K562 (cell line): ENCODE measurements around the gene VAMP4. TPM values are rescaled to one million over a fixed set of nuclear protein-coding genes. Genes with fewer than 3 reads are reported as not detected.
A peak's percentile ranks its signal among the peaks of the same experiment; 100 is the strongest.

Source experiments
- ATAC-seq: fragments of 200-7000 bp; cut with Tn5 transposase; 3 replicates; pipeline ENCODE4 v1.9.1; 2020; ENCODE audit warnings: moderate library complexity
- BruUV-seq: library from RNA; stranded (reverse); fragments of 400-500 nt; replicated peaks from 2 replicates; lab custom pipeline; 2021; lab: Mats Ljungman, UMichigan
- CTCF ChIA-PET: fragments of 300-600 bp; formaldehyde crosslinking; extraction: SDS; loops from one replicate; lab custom pipeline; 2021; ENCODE audit warnings: low intra/inter-chr PET ratio; lab: Yijun Ruan, JAX
- POLR2A ChIA-PET: fragments of 300-600, 350-650 bp; sonication (Branson Sonifier 250); formaldehyde crosslinking; extraction: SDS; loops from one replicate; lab custom pipeline; 2021; ENCODE audit warnings: antibody characterized with exemption, inconsistent platforms; lab: Yijun Ruan, JAX
- DNase-seq, 4 experiments: peaks; one replicate each; pipeline versions ENCODE4 v3.0.0 to v3.0.0-alpha.2; 2011 to 2018; ENCODE audit warnings: low spot score in 3 of 4, mixed read lengths in 3 of 4; ENCODE audit errors: extremely low read depth in 1 of 4
- FAIRE-seq: peaks from 2 replicates; lab custom pipeline; 2011; peaks lifted over from hg19 to GRCh38; lab: Jason Lieb, UNC
- H2AFZ ChIP-seq: 2 replicates; pipeline ENCODE4 v1.6.0; 2011; ENCODE audit warnings: low read depth, low read length, control low read depth, inconsistent platforms
- H3K27ac ChIP-seq: fragments of 200-600 bp; 3 replicates; pipeline ENCODE4 v1.8.0; 2011; ENCODE audit warnings: low read depth, mild to moderate bottlenecking, control low read depth, inconsistent platforms, low read length, moderate library complexity, mixed read lengths; ENCODE audit errors: extremely low read depth
- H3K27me3 ChIP-seq, 2 experiments: fragments of 300-600 bp in 1 of 2; 2 replicates in 1 of 2; 3 replicates in 1 of 2; pipeline versions ENCODE4 v1.6.0 to v1.8.0; 2011; ENCODE audit warnings: inconsistent platforms in 2 of 2, low read length in 2 of 2, mild to moderate bottlenecking in 1 of 2, mixed read lengths in 1 of 2, moderate library complexity in 1 of 2; ENCODE audit not compliant: control insufficient read depth in 2 of 2, insufficient read depth in 2 of 2
- H3K36me3 ChIP-seq: fragments of 300-600 bp; 3 replicates; pipeline ENCODE4 v1.8.0; 2011; ENCODE audit warnings: mild to moderate bottlenecking, low read length, inconsistent platforms; ENCODE audit not compliant: control insufficient read depth, insufficient read depth
- H3K4me1 ChIP-seq, 2 experiments: fragments of 200-600 bp in 1 of 2; replicated peaks in 1 of 2; 2 replicates in 1 of 2; 3 replicates in 1 of 2; pipeline versions ENCODE4 v1.5.1 to v1.8.0; 2011; ENCODE audit warnings: inconsistent platforms in 2 of 2, low read length in 2 of 2, mild to moderate bottlenecking in 1 of 2, mixed read lengths in 1 of 2, moderate library complexity in 1 of 2; ENCODE audit not compliant: control insufficient read depth in 2 of 2, insufficient read depth in 2 of 2
- H3K4me2 ChIP-seq: 2 replicates; pipeline ENCODE4 v1.6.1; 2011; ENCODE audit warnings: low read length, control low read depth, inconsistent platforms, mixed read lengths; ENCODE audit not compliant: insufficient read depth
- H3K4me3 ChIP-seq: fragments of 200-600 bp; sonication (generic), shearing (Covaris generic); 2 replicates; pipeline ENCODE4 v1.5.1; 2016; ENCODE audit warnings: control low read depth, inconsistent platforms
- H3K79me2 ChIP-seq: fragments of 200-600 bp; 3 replicates; pipeline ENCODE4 v1.8.0; 2011; ENCODE audit warnings: low read length, inconsistent platforms; ENCODE audit not compliant: control insufficient read depth, insufficient read depth
- H3K9ac ChIP-seq, 2 experiments: 2 replicates each; pipeline versions ENCODE4 v1.6.0 to v1.6.1; 2011; ENCODE audit warnings: low read depth in 2 of 2, low read length in 2 of 2, control low read depth in 1 of 2, inconsistent platforms in 1 of 2, mild to moderate bottlenecking in 1 of 2, mixed read lengths in 1 of 2; ENCODE audit not compliant: insufficient read depth in 1 of 2
- H3K9me1 ChIP-seq: one replicate; pipeline ENCODE4 v1.6.0; 2011; ENCODE audit warnings: inconsistent platforms, mild to moderate bottlenecking, low read length, moderate library complexity; ENCODE audit not compliant: control insufficient read depth, insufficient read depth
- H3K9me3 ChIP-seq: replicated peaks from 2 replicates; pipeline ENCODE4 v1.5.1; 2011; ENCODE audit warnings: low read depth, low read length, inconsistent platforms; ENCODE audit not compliant: control insufficient read depth, insufficient read depth
- H4K20me1 ChIP-seq: replicated peaks from 2 replicates; pipeline ENCODE4 v1.6.1; 2011; ENCODE audit warnings: low read length, inconsistent platforms, mixed read lengths; ENCODE audit not compliant: control insufficient read depth, insufficient read depth
- BRD9 ChIP-seq: fragments of 450-650 bp; IDR thresholded peaks from 2 replicates; pipeline ENCODE4 v1.6.1; 2018; ENCODE audit warnings: low read depth; ENCODE audit not compliant: partially characterized antibody
- CHD4 ChIP-seq: fragments of 200-600 bp; sonication (generic); IDR thresholded peaks from 3 replicates; pipeline ENCODE4 v1.6.1; 2012; ENCODE audit warnings: low read depth, mild to moderate bottlenecking, mixed read lengths, low read length, inconsistent platforms; ENCODE audit not compliant: insufficient read depth, insufficient replicate concordance, poor library complexity, severe bottlenecking
- KDM1A ChIP-seq, 2 experiments: fragments of 450-650 bp; IDR thresholded peaks; 2 replicates each; pipeline ENCODE4 v1.6.1; 2016; ENCODE audit warnings: mild to moderate bottlenecking in 2 of 2
- L3MBTL2 ChIP-seq: fragments of 450-650 bp; IDR thresholded peaks from 2 replicates; pipeline ENCODE4 v1.6.1; 2016; ENCODE audit warnings: mild to moderate bottlenecking, moderate library complexity
- SMARCE1 ChIP-seq: fragments of 450-650 bp; IDR thresholded peaks from 2 replicates; pipeline ENCODE4 v1.7.1; 2016; ENCODE audit warnings: mild to moderate bottlenecking
- WGBS: fragments of 100-300 bp; shearing (Covaris generic); methylation state at CpG from one replicate; pipeline ENCODE4 v1.1.6; 2016; ENCODE audit warnings: low coverage, mixed read lengths; ENCODE audit not compliant: insufficient coverage; ENCODE audit errors: missing lambda C conversion rate; 5-methylcytosine and 5-hydroxymethylcytosine counted together
- in situ Hi-C: fragments of 300-500 bp; cut with MboI; formaldehyde crosslinking; loops from 4 replicates; pipeline ENCODE4 v1.15.0; 2018; ENCODE audit warnings: inconsistent platforms, mixed read lengths
- intact Hi-C: fragments of 100-400 bp; cut with micrococcal nuclease; formaldehyde crosslinking; loops from 2 replicates; pipeline ENCODE4 v1.14.2; 2022
- polyA plus RNA-seq, 8 experiments: library from polyadenylated mRNA; depleted of rRNA in 4 of 8; stranded (reverse) in 5 of 8; unstranded in 3 of 8; fragments of >200 nt; fragmentation: Nextera tagmentation in 2 of 8; fragmentation: Illumina TruSeq in 1 of 8; extraction: Ambion mirVana in 2 of 8; extraction: Trizol in 1 of 8; gene quantifications; 2 replicates each; pipeline versions ENCODE4 v1.2.1 to v1.2.3, GENCODE V29; 2011 to 2014; ENCODE audit warnings: inconsistent platforms in 1 of 8, missing spikeins in 1 of 8
- total RNA-seq, 7 experiments: library from RNA; depleted of rRNA in 6 of 7; stranded (reverse); fragments of >200 nt in 6 of 7; fragmentation: Illumina TruSeq in 2 of 7; extraction: Trizol in 2 of 7; gene quantifications; 2 replicates each; pipeline versions ENCODE4 v1.2.1 to v1.2.3, GENCODE V29; 2011 to 2021; ENCODE audit warnings: low replicate concordance in 1 of 7
- TF ChIP-seq, protein P1 (sequence below): sonication (generic); IDR thresholded peaks from 2 replicates; pipeline ENCODE4 v1.6.1; 2016
- TF ChIP-seq, protein P2 (sequence below): fragments of 250-450 bp; sonication (Bioruptor Pico); IDR thresholded peaks from 2 replicates; pipeline ENCODE4 v1.4.0; 2020; ENCODE audit warnings: mild to moderate bottlenecking, moderate library complexity
- TF ChIP-seq, protein P3 (sequence below), 2 experiments: fragments of 450-650 bp; IDR thresholded peaks; 2 replicates each; pipeline ENCODE4 v1.6.1; 2016

Gene VAMP4
- total and polyA plus RNA-seq, 9 of the 15 experiments (the other 6 are each of a cell fraction or from before 2014, with no cell fraction given): 3.3 to 21.4 (median 11.9) TPM

DNA sequence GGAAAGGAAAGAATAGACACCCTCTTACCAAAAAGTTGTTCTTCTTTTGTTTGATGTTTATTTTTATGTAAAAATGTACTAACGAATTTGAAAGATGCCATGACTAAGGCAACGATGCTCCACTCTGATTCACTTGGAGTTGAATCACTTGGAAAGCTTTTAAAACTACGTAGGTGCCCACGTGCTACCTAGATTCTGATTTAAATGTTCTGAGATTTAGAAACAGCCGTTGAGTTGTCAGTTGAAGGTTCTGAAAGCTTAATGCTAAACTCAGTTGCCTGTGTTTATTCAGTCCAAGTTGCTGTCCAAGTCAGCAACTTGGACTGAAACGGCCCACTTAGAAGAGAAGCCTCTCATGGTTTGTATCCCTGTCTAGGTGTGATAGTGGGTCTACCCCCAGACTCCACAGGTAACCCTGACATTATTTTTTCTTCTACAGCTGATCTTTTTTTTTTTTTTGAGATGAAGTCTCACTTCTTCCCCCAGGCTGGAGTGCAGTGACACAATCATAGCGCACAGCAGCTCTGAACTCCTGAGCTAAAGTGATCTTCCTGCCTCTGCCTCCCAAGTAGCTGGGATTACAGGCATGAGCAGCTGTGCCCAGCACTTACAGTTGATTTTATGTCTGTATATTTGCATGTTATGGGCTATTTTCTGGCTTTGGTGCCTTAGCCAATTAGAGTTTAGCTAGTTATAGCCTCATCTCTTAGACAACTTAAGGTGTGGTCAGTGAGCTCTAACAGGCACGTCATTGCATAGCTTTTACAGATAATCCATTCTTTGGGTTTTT, 1.4 kb upstream of the VAMP4 start:
- H3K27me3 ChIP-seq: no peaks in the 10 kb centered on the region
- peaks cover 12 to 27% of the 10 kb centered on the region in 2 experiments; a peak in 4 of 5 replicates for H3K4me1 ChIP-seq
- ATAC-seq (peak; percentile 42), FAIRE-seq (peak; percentile 57), DNase-seq (peak in 1 of 4 experiments; percentile 54)
- in situ Hi-C loops (no loop called here), intact Hi-C loops (loop anchor here (2.0 to 10.0 kb wide), 2 partner anchors 20 to 258 kb away; partner anchors contain the start of gene PRRC2C)
- no peaks in the 10 kb centered on the region for H3K9me1 ChIP-seq
- no peaks in the 10 kb centered on the region for H4K20me1 ChIP-seq
- ChIA-PET POLR2A (interaction anchor here (0.7 to 4.6 kb wide), 10 partner anchors 9 to 117 kb away, joined by 3 to 31 read pairs (median 6); partner anchors contain the start of gene METTL13), CTCF (no interaction called here)
- H3K4me2 ChIP-seq: peak overlapping the region; percentile 98
- peak overlapping the region; percentile 99 for H2AFZ ChIP-seq
- 5% methylated on average over 8 of the region's 8 CpGs for WGBS
- H3K9ac ChIP-seq: peak overlapping the region in 1 of 2 experiments; percentile 87; a peak in 3 of 4 replicates
- no peaks in the 10 kb centered on the region for H3K9me3 ChIP-seq
- BruUV-seq: no TSS peak
- peak overlapping the region; percentile 94 for H3K27ac ChIP-seq
- H3K4me3 ChIP-seq: peak overlapping the region; percentile 92
- H3K36me3 ChIP-seq: peaks cover 2% of the 10 kb centered on the region; the same call in 1 of the 3 replicates
- H3K79me2 ChIP-seq: peaks cover 41% of the 10 kb centered on the region
- TF ChIP-seq KDM1A (IDR thresholded peaks at IDR 0.05): peak; percentile 68 to 83
- TF ChIP-seq L3MBTL2: 0 out of 2 replicates have a peak, but pooled peaks have one; percentile 15
- TF ChIP-seq, protein P1, sequence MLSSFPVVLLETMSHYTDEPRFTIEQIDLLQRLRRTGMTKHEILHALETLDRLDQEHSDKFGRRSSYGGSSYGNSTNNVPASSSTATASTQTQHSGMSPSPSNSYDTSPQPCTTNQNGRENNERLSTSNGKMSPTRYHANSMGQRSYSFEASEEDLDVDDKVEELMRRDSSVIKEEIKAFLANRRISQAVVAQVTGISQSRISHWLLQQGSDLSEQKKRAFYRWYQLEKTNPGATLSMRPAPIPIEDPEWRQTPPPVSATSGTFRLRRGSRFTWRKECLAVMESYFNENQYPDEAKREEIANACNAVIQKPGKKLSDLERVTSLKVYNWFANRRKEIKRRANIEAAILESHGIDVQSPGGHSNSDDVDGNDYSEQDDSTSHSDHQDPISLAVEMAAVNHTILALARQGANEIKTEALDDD: peak; percentile 60
- TF ChIP-seq BRD9: peak; percentile 32
- TF ChIP-seq CHD4: peak; percentile 23
- TF ChIP-seq, protein P2, sequence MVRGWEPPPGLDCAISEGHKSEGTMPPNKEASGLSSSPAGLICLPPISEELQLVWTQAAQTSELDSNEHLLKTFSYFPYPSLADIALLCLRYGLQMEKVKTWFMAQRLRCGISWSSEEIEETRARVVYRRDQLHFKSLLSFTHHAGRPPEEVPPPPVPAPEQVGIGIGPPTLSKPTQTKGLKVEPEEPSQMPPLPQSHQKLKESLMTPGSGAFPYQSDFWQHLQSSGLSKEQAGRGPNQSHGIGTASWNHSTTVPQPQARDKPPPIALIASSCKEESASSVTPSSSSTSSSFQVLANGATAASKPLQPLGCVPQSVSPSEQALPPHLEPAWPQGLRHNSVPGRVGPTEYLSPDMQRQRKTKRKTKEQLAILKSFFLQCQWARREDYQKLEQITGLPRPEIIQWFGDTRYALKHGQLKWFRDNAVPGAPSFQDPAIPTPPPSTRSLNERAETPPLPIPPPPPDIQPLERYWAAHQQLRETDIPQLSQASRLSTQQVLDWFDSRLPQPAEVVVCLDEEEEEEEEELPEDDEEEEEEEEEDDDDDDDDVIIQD (CRISPR knock-in tag): no peak
- peak; percentile 18; the same call in 1 of the 2 replicates for TF ChIP-seq SMARCE1
- TF ChIP-seq, protein P3, sequence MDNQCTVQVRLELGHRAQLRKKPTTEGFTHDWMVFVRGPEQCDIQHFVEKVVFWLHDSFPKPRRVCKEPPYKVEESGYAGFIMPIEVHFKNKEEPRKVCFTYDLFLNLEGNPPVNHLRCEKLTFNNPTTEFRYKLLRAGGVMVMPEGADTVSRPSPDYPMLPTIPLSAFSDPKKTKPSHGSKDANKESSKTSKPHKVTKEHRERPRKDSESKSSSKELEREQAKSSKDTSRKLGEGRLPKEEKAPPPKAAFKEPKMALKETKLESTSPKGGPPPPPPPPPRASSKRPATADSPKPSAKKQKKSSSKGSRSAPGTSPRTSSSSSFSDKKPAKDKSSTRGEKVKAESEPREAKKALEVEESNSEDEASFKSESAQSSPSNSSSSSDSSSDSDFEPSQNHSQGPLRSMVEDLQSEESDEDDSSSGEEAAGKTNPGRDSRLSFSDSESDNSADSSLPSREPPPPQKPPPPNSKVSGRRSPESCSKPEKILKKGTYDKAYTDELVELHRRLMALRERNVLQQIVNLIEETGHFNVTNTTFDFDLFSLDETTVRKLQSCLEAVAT (IDR thresholded peaks at IDR 0.05): peak; percentile 21 to 49; a peak in 1 of 4 replicates
